GM18517 (cell line): Measurements from ENCODE around the gene ZNF346.

Experiments
- ATAC-seq: cut with Tn5 transposase; IDR thresholded peaks from one replicate; pipeline ENCODE4 v1.9.1; 2021; ENCODE audit warnings: mild to moderate bottlenecking, moderate library complexity; ENCODE audit not compliant: unreplicated experiment

The ZNF346 gene

DNA sequence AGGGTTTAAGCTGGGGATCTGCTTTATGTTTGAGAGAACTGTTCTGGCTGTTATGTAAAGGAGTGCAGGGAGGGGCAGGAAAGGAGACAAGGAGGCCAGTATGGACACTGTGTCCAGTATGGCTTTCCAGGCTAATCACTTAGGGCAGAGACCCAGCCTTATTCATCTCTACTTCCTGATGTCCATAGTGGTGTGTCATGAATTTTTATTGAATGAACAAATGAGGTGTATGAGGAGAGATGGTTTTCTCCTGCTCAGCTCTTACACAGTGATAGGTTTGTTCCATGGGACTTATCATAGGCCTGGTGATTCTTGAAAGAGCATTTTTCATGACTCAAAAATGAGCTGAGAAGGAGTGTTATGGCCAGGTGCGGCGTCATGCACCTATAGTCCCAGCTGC is 43.7 kb downstream of the ZNF346 start:
- ATAC-seq, result no peak

DNA sequence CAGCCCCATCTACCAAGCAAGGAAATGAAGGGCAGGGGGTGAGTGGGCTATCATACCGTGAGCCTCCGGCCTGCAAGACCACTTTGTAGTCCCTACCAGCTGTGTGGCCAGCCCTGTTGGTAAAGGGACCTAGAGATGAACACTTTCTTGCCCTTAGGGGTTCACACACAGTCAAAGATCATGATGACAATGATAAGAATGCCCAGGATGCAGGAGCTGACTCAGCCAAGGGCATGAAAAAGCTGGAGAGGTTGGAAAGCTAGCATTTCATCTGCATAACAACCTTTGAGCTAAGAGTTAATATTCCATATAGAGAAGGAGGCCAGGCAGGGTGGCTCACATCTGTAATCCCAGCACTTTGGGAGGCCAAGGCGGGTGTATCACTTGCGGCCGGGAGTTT is 45.0 kb downstream of the ZNF346 start:
- ATAC-seq, result no peak

DNA sequence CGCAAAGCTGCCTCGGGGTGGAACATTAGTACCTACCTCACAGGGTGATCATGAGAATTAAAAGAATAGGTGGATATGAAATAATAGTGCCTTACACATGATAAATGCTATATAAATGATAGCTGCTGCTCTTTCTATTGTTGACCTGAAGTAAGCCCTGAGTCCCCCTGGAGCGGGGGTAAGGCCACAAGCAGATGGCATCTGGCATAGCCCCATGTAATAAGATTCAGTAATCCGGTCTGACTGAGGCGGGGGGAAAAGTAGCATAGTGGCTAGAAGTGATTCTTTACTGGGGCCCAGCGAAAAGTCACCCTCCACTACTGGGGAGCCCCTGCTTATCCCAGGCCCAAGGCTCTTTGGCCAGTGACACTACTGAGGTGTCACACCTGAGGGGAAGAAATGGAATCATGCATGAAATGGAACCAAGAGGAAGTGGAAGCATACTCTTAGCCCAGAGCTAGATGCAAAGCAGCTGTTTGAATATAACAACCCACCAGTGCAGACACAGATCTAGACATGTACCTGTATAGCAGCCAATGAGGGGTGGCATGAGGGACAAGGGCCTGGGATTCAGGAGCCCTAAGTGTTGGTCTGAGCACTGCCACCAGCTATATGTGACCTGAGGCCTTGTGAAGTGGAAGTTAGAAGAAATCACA is 48.2 kb downstream of the ZNF346 start:
- no peak for ATAC-seq

DNA sequence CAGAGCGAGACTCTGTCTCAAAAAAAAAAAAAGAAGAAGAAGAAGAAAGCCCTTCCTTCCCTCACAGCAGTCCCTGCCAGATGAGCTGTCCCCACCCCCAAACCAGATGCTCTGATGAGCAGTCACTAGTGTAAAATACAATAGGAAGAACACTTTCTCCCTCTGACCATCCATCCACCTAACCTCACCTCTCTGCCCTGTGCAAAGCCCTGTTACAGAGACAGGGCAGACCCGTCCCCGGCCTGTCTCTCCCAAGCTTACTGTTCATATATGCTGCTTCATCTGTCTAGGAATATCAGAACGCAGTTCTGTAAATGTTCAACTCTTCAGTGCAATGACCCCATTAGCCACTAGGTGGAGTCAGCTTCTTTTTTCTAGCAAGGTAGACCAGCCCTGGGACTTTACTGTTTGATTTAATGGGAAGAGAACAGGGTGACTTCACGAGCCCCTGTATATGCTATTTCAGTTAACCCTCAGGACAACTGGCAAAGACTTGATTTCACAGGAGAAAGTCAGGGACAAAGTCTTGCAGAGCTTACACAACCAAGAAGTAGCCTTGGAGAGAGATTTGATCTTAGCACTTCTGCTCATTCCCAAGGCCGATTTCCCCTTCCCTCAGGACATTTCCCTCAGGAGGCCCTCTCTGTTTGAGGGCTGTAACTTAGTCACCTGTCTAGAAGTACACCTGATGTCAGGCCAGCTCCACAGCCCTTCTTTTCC is 49.3 kb downstream of the ZNF346 start:
- peak; percentile 76 for ATAC-seq

DNA sequence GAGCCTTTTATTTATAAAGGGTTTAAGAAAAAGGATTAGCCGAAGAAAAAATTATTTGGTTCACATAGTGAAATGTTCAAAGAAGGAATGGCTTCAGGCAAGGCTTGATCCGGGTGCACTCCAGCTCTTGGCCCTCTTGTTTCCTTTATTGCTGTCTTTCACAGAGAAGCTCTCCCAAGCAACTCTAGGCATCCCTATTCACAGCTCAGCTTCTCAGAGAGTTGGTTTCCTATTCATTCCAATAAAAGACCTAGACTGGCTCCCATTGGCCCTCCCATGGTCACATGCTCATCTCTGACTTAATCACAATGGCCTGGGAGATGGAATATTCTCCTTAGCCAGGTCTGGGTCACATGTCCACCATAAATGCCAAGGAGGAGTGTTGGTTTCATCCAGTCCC is 54.8 kb downstream of the ZNF346 start:
- ATAC-seq, result no peak

DNA sequence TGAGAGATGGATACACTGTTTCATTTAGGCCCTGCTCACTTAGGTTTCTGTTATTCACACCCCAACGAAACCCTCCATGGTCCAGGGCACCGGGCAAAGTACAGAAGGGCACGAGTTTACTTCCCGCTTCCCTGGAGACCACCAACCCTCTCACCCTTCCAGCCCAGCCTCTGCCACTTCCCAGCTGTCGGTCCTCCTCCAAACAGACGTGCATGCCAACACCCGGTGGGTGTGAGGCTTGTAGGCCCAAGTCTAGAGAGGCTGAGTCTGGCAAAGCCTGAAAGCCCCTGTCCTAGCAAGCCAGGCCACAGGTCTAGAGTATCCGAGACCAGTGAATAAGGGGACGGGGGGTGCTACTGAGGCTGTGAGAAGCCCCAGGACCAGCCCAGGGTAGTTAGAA is 57.1 kb downstream of the ZNF346 start:
- no peak for ATAC-seq

DNA sequence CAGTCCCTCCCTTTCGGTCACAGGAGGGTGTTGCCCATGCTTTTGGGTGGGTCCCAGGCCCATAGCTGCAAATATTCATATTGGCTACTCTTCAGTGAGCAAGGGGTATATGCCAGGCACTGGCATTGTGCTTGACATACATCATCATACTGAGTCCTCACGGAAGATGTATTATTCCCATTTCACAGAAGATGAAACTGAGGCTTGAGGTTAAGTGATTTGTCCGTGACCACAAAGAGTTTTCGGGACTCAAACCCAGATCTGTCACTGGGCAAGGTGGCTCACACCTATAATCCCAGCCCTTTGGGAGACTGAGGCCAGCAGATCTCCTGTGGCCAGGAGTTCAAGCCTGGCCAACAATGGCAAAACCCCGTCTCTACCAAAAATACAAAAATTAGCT is 57.8 kb downstream of the ZNF346 start:
- no peak for ATAC-seq

DNA sequence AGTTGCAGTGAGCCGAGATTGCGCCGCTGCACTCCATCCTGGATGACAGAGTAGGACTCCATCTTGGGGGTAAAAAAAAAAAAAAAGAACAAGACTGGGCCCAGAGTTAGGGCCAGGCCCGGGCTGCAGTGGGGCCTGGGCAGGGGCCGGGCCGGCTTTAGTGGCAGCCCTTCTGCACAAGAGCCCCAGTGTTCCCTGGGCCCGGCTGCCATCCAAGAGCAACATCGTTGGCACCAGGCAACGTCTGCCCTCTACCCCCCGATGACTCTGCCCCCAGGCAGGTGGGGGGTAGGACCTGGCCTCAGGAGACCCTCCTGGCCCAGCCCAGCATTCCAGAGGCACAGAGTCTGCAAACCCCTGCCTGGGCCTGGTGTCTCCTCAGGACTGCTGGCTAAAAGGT is 59.4 kb downstream of the ZNF346 start:
- no peak for ATAC-seq

DNA sequence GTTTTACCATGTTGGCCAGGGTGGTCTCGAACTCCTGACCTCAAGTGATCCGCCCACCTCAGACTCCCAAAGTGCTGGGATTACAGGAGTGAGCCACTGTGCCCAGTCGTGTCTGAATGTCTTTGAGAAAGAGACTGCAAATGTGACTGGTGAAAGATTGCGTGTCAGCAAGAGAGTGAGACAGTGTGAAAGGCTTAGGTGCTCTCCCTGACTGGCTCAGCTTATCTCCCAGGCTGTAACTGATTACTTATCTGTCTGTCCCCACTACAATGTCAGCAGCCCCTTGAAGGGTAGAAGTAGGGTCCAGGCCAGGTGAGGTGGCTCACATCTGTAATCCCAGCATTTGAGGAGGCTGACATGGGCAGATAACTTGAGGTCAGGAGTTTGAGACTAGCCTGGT is 60.9 kb downstream of the ZNF346 start:
- no peak for ATAC-seq

DNA sequence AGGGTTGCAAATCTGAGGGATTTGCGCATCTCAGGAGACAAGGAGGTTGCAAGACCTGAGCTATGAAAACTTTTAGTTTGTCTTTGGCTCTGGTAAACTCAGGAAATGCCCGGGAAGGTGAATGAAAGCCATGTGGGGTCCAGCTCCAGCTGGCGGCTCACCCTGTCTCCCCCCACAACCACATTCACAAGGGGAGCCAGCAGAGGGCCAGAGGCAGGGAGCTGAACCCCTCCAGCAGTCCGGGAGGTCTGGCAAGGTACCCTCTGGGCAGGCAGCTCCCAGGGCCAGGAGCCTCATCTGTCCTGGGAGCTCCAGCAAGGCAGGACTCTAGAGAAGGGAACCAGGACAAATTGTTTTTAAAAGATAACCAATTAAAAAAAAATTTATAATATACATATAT is 61.7 kb downstream of the ZNF346 start:
- no peak for ATAC-seq

DNA sequence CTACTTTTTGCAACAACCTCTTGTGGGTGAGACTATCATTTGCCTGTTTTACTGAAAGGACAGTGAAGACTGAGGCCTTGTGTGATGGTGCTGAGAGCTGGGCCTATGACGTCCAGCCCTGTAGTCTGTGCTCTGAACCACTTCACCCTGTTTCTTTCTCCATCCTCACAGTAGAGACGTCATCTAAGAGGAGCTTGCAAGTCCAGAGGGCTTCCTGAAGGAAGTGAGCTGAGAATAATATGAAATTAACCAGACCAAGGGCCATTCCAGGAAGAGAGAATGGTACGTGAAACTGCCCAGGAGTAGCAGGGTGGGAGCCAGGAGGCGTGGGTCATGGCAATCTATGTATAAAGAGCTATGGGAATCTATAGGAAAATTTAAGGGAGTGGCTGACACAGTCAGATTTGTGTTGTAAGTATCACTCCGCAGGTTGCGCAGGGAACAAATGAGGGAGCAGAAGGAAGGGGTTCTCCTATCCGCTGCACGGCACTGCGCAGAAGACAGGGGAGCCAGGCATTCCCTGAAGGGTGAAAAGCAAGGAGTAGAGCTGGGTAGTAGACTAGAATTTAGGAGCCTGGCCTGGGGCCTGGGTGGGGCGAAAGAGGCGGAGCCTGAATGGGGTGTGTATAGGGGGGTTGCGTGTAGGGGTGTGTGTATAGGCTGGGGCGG is 63.6 kb downstream of the ZNF346 start:
- peak; percentile 20 for ATAC-seq

DNA sequence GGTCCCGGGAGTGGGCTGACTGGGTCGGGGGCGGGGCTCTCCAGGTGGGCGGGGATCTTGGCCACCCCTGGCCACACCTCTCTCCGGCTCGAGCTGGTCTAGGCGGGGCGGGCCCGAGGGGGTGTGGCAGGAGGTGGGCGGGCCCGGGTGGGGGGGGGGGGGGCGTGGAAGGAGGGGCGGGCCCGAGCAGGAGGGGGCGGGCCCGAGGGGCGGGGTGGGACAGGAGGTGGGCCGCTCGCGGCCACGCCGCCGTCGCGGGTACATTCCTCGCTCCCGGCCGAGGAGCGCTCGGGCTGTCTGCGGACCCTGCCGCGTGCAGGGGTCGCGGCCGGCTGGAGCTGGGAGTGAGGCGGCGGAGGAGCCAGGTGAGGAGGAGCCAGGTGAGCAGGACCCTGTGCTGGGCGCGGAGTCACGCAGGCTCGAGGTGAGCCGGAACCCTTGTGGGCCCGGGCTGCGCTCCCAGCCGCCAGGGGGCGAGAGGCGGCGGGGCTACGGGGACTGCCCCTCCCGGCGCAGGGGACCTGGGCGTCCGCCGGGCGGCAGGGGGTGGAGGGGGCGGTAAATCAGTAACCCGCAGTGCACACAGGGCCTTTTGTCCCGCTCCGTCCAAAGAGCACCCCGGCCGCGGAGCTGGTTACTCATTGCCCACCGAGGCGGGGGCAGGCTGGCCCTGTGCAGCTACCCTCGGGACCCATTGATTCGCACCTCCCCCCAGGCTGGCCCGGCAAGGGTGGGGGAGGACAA is 64.3 kb downstream of the ZNF346 start, which contains the start of gene FGFR4:
TSS of gene FGFR4 (plus strand) at position 262 of the 744 bp plus-strand sequence. CDS start 2,688 bp downstream, outside the sequence.
- peak; percentile 67 for ATAC-seq

DNA sequence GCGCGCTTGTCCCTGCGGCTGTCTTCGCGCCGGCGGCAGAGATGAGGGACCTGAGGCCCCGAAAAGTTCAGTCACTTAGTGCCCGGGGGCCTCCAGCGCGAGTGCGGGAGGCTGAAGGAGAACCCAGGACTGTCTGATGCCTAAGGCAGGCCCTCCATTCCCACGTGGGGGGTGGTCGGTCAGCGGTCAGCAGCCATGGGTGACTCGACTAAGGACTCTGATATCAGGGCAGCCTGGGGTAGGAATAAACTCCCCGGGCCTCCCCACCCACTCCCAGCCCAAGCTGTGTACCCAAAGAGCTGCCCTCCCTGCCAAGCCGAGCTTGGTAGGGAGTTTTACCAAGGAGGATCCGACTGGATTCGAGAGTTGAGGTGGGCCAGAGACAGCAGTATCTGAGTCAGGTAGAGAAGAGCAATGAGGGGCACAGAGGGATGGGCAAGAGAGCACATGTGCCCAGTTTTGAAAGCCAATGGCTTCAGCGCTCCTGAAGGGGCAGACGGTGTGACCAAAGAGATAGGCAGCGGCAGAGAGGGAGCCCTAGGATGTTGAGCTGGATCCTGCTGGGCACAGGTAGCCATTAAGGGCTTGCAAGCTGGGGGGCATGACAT is 65.0 kb downstream of the ZNF346 start:
- ATAC-seq, result no peak

DNA sequence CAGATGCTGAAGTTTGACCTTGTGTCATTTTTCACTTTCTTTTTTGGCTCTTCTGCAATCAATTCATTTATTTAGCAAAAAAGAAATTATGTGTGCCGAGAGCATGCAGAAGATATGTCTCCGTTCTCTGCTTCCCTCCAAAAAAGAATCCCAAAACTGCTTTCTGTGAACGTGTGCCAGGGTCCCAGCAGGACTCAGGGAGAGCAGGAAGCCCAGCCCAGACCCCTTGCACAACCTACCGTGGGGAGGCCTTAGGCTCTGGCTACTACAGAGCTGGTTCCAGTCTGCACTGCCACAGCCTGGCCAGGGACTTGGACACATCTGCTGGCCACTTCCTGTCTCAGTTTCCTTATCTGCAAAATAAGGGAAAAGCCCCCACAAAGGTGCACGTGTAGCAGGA is 66.6 kb downstream of the ZNF346 start:
- ATAC-seq, result no peak

DNA sequence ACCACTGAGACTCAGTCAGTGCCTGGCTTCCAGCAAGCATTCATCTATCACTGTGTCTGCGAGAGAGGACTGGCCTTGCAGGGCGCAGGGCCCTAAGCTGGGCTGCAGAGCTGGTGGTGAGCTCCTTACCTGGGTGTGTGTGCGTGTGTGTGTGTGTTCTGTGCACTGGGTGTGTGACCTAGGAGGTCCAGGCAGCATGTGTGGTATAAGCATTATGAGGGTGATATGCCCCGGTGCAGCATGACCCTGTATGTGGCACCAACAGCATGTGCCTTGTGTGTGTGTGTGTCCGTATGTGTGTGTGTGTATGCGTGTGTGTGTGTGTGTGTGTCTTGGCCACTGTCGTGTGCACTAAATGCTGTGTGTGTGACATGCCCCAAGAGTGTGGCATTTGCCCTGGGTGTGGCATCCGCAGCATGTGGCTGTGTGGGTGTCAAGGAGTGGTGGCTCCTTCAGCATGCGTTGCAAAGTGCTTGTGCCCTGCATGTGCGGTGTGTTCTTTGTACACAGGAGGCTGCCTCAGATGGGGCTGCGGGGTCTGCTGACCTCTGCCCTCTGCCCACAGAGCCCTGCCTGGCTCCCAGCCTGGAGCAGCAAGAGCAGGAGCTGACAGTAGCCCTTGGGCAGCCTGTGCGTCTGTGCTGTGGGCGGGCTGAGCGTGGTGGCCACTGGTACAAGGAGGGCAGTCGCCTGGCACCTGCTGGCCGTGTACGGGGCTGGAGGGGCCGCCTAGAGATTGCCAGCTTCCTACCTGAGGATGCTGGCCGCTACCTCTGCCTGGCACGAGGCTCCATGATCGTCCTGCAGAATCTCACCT is 67.5 kb downstream of the ZNF346 start:
- no peak for ATAC-seq

DNA sequence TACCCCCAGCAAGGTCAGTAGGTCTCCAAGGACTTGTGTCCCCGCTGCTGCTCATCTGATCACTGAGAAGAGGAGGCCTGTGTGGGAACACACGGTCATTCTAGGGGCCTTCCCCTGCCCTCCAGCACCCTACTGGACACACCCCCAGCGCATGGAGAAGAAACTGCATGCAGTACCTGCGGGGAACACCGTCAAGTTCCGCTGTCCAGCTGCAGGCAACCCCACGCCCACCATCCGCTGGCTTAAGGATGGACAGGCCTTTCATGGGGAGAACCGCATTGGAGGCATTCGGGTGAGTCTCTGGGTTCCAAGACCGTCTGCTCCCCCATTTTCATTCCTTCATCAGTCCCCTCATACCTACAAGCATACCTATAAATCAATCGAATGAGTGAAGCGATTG is 68.3 kb downstream of the ZNF346 start:
- no peak for ATAC-seq

DNA sequence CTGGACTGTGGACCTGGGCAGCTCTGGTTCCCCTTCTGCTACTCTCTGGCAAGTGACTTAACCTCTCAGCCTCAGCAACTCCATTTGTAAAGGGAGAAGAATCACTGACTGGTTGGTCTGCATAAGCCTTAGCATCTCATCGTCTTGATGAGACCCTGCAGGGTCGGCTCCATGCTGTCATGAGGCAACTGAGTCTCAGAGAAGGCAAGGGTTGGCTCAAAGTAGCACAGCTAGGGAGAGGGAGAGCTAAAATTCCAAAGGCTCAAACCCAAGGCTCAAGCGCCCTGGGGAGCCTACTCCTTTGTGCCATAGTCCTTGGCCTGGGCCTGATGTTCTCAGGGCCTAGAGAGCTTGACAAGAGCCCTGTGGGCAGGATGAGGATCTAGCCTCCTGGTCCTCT is 68.7 kb downstream of the ZNF346 start:
- no peak for ATAC-seq

DNA sequence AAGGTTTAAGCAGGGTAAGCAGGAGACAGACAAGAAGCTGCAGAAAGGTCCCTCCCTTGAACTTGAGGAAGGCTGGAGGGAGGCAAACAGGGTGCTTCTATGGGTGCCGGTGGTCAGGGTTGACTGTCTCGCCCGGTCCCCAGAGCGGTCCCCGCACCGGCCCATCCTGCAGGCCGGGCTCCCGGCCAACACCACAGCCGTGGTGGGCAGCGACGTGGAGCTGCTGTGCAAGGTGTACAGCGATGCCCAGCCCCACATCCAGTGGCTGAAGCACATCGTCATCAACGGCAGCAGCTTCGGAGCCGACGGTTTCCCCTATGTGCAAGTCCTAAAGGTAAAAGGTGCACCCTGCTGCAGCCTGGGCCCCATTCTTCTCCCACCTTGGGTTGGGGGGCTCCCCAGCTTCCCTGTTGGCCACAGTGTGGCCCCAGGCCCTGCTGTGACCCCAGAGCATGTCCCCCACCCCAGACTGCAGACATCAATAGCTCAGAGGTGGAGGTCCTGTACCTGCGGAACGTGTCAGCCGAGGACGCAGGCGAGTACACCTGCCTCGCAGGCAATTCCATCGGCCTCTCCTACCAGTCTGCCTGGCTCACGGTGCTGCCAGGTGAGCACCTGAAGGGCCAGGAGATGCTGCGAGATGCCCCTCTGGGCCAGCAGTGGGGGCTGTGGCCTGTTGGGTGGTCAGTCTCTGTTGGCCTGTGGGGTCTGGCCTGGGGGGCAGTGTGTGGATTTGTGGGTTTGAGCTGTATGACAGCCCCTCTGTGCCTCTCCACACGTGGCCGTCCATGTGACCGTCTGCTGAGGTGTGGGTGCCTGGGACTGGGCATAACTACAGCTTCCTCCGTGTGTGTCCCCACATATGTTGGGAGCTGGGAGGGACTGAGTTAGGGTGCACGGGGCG is 69.9 kb downstream of the ZNF346 start:
- ATAC-seq, result no peak

DNA sequence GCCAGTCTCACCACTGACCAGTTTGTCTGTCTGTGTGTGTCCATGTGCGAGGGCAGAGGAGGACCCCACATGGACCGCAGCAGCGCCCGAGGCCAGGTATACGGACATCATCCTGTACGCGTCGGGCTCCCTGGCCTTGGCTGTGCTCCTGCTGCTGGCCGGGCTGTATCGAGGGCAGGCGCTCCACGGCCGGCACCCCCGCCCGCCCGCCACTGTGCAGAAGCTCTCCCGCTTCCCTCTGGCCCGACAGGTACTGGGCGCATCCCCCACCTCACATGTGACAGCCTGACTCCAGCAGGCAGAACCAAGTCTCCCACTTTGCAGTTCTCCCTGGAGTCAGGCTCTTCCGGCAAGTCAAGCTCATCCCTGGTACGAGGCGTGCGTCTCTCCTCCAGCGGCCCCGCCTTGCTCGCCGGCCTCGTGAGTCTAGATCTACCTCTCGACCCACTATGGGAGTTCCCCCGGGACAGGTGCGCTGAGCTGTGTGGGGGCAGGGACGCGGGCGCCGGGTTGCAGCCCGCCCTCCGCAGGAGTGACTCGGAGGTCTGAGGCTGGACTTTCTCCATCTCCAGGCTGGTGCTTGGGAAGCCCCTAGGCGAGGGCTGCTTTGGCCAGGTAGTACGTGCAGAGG is 70.7 kb downstream of the ZNF346 start:
- ATAC-seq, result no peak
